Stomach (tissue), 4 donors: ENCODE measurements around the gene FLII.

Experiments
- EP300 ChIP-seq: sonication (generic); formaldehyde crosslinking; IDR thresholded peaks from one replicate; pipeline ENCODE4 v1.6.1; 2017; ENCODE audit warnings: antibody characterized with exemption
- POLR2A ChIP-seq, 4 donors: fragments of 450-650 bp; IDR thresholded peaks; one replicate each; pipeline ENCODE4 v1.6.1; 2016; ENCODE audit warnings: antibody characterized with exemption in 4 of 4, control low read depth in 2 of 4, mild to moderate bottlenecking in 1 of 4, moderate library complexity in 1 of 4
- POLR2AphosphoS5 ChIP-seq, 3 donors: sonication (generic); formaldehyde crosslinking; IDR thresholded peaks; one replicate each; pipeline ENCODE4 v1.6.1; 2016; ENCODE audit warnings: antibody characterized with exemption in 3 of 3
- TF ChIP-seq, protein P1 (sequence below), 7 experiments: fragments of 450-650 bp in 4 of 7; fragments of 200-600 bp in 3 of 7; sonication (generic) in 3 of 7; IDR thresholded peaks; one replicate each; pipeline ENCODE4 v1.5.1; 2016 to 2019; ENCODE audit warnings: antibody characterized with exemption in 7 of 7, control low read depth in 2 of 7, mild to moderate bottlenecking in 1 of 7

DNA sequence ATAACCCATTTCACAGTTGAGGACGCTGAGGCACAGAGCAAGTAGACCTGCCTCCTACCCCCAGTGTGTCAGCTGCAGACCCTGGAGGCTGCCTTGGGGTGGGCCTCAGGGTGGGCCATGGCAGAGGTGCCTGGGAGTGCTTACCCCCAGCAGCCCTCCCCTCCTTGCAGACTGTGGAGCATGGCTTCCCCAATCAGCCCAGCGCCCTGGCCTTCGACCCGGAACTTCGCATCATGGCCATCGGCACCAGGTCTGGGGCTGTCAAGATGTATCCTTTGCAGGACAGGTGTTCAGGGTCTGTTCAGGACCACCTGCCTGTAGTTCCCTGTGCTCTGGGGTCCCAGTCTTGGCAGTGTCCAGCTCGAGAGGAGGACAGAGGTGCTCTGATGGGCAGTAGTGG is 28.8 kb downstream of the FLII start:
- TF ChIP-seq, protein P1, sequence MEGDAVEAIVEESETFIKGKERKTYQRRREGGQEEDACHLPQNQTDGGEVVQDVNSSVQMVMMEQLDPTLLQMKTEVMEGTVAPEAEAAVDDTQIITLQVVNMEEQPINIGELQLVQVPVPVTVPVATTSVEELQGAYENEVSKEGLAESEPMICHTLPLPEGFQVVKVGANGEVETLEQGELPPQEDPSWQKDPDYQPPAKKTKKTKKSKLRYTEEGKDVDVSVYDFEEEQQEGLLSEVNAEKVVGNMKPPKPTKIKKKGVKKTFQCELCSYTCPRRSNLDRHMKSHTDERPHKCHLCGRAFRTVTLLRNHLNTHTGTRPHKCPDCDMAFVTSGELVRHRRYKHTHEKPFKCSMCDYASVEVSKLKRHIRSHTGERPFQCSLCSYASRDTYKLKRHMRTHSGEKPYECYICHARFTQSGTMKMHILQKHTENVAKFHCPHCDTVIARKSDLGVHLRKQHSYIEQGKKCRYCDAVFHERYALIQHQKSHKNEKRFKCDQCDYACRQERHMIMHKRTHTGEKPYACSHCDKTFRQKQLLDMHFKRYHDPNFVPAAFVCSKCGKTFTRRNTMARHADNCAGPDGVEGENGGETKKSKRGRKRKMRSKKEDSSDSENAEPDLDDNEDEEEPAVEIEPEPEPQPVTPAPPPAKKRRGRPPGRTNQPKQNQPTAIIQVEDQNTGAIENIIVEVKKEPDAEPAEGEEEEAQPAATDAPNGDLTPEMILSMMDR (IDR thresholded peaks at IDR 0.05) = no peak
- TF ChIP-seq POLR2AphosphoS5 (IDR thresholded peaks at IDR 0.05) = no peak
- no peak for TF ChIP-seq POLR2A (IDR thresholded peaks at IDR 0.05)
- TF ChIP-seq EP300 = no peak
